ENCODE results near the gene MSANTD7. TPM values are rescaled to one million over a fixed set of nuclear protein-coding genes. Genes with fewer than 3 reads are reported as not detected.

MSANTD7 gene
- total RNA-seq = 10 to 100 TPM in 2 of 4 donors, 1 to 10 TPM in 2; 7.5 to 18.0 (median 11.9) TPM

GRCh38 chr10:14837757-14838581, at the start of gene MSANTD7, which contains the start of the genes CDNF and HSPA14:
TSS of gene MSANTD7 (plus strand) at chr10:14838306. CDS start at chr10:14842285, 3,979 bp downstream.
TSS of gene CDNF (minus strand) at chr10:14838037. CDS start at chr10:14837946, 91 bp downstream.
TSS of gene HSPA14 (plus strand) at chr10:14838306. CDS start at chr10:14838403, 97 bp downstream.
- DNase-seq (ENCODE audit: low spot score) = peak; percentile 95
- TF ChIP-seq CTCF (IDR thresholded peaks at IDR 0.05) = no peak
- peak; percentile 99 for ATAC-seq (ENCODE audit: low FRiP score)

GRCh38 chr10:14798636-14799035, 39.5 kb upstream of the MSANTD7 start:
- ATAC-seq (ENCODE audit: low FRiP score) (no peak), DNase-seq (ENCODE audit: low spot score) (no peak)
- TF ChIP-seq CTCF (IDR thresholded peaks at IDR 0.05) = no peak

- DNase-seq (ENCODE audit: low spot score) = no peak
- no peak for ATAC-seq (ENCODE audit: low FRiP score)
- TF ChIP-seq CTCF (IDR thresholded peaks at IDR 0.05) = no peak
These were observed 37.7 kb upstream of the MSANTD7 start for GRCh38 chr10:14800397-14800796.

GRCh38 chr10:14801723-14802122, 36.4 kb upstream of the MSANTD7 start:
- ATAC-seq (ENCODE audit: low FRiP score) (peak; percentile 66), DNase-seq (ENCODE audit: low spot score) (no peak)

GRCh38 chr10:14803827-14804226, 34.3 kb upstream of the MSANTD7 start:
- no peak for ATAC-seq (ENCODE audit: low FRiP score)
- no peak for DNase-seq (ENCODE audit: low spot score)
- TF ChIP-seq CTCF (IDR thresholded peaks at IDR 0.05) = no peak

More at GRCh38 chr10:14801723-14802122, 36.4 kb upstream of the MSANTD7 start:
- no peak for TF ChIP-seq CTCF (IDR thresholded peaks at IDR 0.05)

GRCh38 chr10:14806318-14806717, 31.8 kb upstream of the MSANTD7 start:
- ATAC-seq (ENCODE audit: low FRiP score) = no peak

More at GRCh38 chr10:14806318-14806717, 31.8 kb upstream of the MSANTD7 start:
- DNase-seq (ENCODE audit: low spot score) = no peak
- no peak for TF ChIP-seq CTCF (IDR thresholded peaks at IDR 0.05)
